HL-60/S4 treated with retinoic acid at 250 ng/mL for 4 days and 3 days (cell line): ENCODE data around the gene SERPINI1.

Experiments
- in situ Hi-C: fragments of 300-500 bp; cut with MboI; formaldehyde crosslinking; loops from 2 replicates; pipeline ENCODE4 v1.7.0; 2022; ENCODE audit warnings: low sequenced_read_pairs

The SERPINI1 gene

GRCh38 chr3:167735233-167736138, at the start of gene SERPINI1:
TSS of gene SERPINI1 (plus strand) at chr3:167735721. CDS start at chr3:167789129, 53,408 bp downstream.
- in situ Hi-C loops: no loop called here

- in situ Hi-C loops: no loop called here
Observed at GRCh38 chr3:167691366-167691765, 44.2 kb upstream of the SERPINI1 start.

- in situ Hi-C loops: no loop called here
Observed at GRCh38 chr3:167694121-167694520, 41.4 kb upstream of the SERPINI1 start.

- in situ Hi-C loops: no loop called here
Observed at GRCh38 chr3:167700046-167700445, 35.5 kb upstream of the SERPINI1 start.

- in situ Hi-C loops: no loop called here
Observed at GRCh38 chr3:167700926-167701325, 34.6 kb upstream of the SERPINI1 start.

GRCh38 chr3:167705840-167706239, 29.7 kb upstream of the SERPINI1 start:
- in situ Hi-C loops: no loop called here

GRCh38 chr3:167709690-167710089, 25.8 kb upstream of the SERPINI1 start:
- in situ Hi-C loops: no loop called here

GRCh38 chr3:167710552-167710951, 25.0 kb upstream of the SERPINI1 start:
- in situ Hi-C loops: no loop called here

- in situ Hi-C loops: no loop called here
Observed at GRCh38 chr3:167711439-167711838, 24.1 kb upstream of the SERPINI1 start.

GRCh38 chr3:167712445-167712844, 23.1 kb upstream of the SERPINI1 start:
- in situ Hi-C loops: no loop called here

GRCh38 chr3:167714871-167715270, 20.6 kb upstream of the SERPINI1 start:
- in situ Hi-C loops: no loop called here

- in situ Hi-C loops: no loop called here
Observed at GRCh38 chr3:167716920-167717319, 18.6 kb upstream of the SERPINI1 start.

- in situ Hi-C loops: no loop called here
Observed at GRCh38 chr3:167718582-167718981, 16.9 kb upstream of the SERPINI1 start.

GRCh38 chr3:167723025-167723512, 12.5 kb upstream of the SERPINI1 start:
- in situ Hi-C loops: no loop called here

GRCh38 chr3:167723872-167724271, 11.6 kb upstream of the SERPINI1 start:
- in situ Hi-C loops: no loop called here

GRCh38 chr3:167728176-167728575, 7.3 kb upstream of the SERPINI1 start:
- in situ Hi-C loops: no loop called here

- in situ Hi-C loops: no loop called here
Observed at GRCh38 chr3:167728632-167729323, 6.7 kb upstream of the SERPINI1 start.

- in situ Hi-C loops: no loop called here
Observed at GRCh38 chr3:167729591-167729990, 5.9 kb upstream of the SERPINI1 start.

- in situ Hi-C loops: no loop called here
Observed at GRCh38 chr3:167731393-167731792, 4.1 kb upstream of the SERPINI1 start.

GRCh38 chr3:167732313-167733065, 3.0 kb upstream of the SERPINI1 start:
- in situ Hi-C loops: no loop called here

GRCh38 chr3:167733961-167734497, 1.5 kb upstream of the SERPINI1 start:
- in situ Hi-C loops: no loop called here
